Activated T-helper 1 cell treated with anti-CD3 and anti-CD28 coated beads, Interleukin-2, amount 50 U/mL, for 16 hours (primary cell): ENCODE data around the gene LOXHD1.

ENCODE experiments used
- DNase-seq, 2 donors: peaks; one replicate each; pipeline ENCODE4 v3.0.0-alpha.2; 2020; ENCODE audit warnings: low read depth in 1 of 2, low spot score in 1 of 2

The LOXHD1 gene

GRCh38 chr18:46672062-46672970, 15.3 kb upstream of the LOXHD1 start:
- DNase-seq, result no peak

GRCh38 chr18:46668694-46669093, 11.7 kb upstream of the LOXHD1 start:
- DNase-seq, result no peak

- DNase-seq, result no peak
These were observed 11.1 kb upstream of the LOXHD1 start for GRCh38 chr18:46668135-46668534.

- DNase-seq, result no peak
These were observed 6.5 kb upstream of the LOXHD1 start for GRCh38 chr18:46663539-46663938.

GRCh38 chr18:46660957-46661749, 4.1 kb upstream of the LOXHD1 start:
- DNase-seq, result no peak

GRCh38 chr18:46659484-46659883, 2.5 kb upstream of the LOXHD1 start:
- no peak for DNase-seq

GRCh38 chr18:46656326-46657114, 500 bp downstream of the LOXHD1 start:
- DNase-seq, result no peak

- no peak for DNase-seq
These were observed 4.6 kb downstream of the LOXHD1 start for GRCh38 chr18:46652372-46652771.

GRCh38 chr18:46650681-46651080, 6.3 kb downstream of the LOXHD1 start:
- DNase-seq, result no peak

- no peak for DNase-seq
These were observed 7.8 kb downstream of the LOXHD1 start for GRCh38 chr18:46649071-46649862.

- no peak for DNase-seq
These were observed 10.6 kb downstream of the LOXHD1 start for GRCh38 chr18:46646468-46646867.

- no peak for DNase-seq
These were observed 14.5 kb downstream of the LOXHD1 start for GRCh38 chr18:46642561-46642960.

GRCh38 chr18:46641917-46642316, 15.1 kb downstream of the LOXHD1 start:
- DNase-seq, result no peak

- DNase-seq, result no peak
These were observed 17.6 kb downstream of the LOXHD1 start for GRCh38 chr18:46639386-46639785.

GRCh38 chr18:46636040-46636630, 20.9 kb downstream of the LOXHD1 start:
- DNase-seq, result no peak

- DNase-seq, result no peak
These were observed 24.5 kb downstream of the LOXHD1 start for GRCh38 chr18:46632401-46633071.

GRCh38 chr18:46630991-46631390, 26.0 kb downstream of the LOXHD1 start:
- no peak for DNase-seq

GRCh38 chr18:46630160-46630559, 26.9 kb downstream of the LOXHD1 start:
- DNase-seq, result no peak

GRCh38 chr18:46629361-46629760, 27.7 kb downstream of the LOXHD1 start:
- no peak for DNase-seq

- DNase-seq, result no peak
These were observed 28.8 kb downstream of the LOXHD1 start for GRCh38 chr18:46628206-46628605.
